Tibial nerve (tissue), 4 donors: ENCODE measurements around the gene OSER1. TPM values are rescaled to one million over a fixed set of nuclear protein-coding genes. Genes with fewer than 3 reads are reported as not detected.
A peak's percentile ranks its signal among the peaks of the same experiment; 100 is the strongest.

Experiments
- DNase-seq, 2 donors: peaks; one replicate each; pipeline ENCODE4 v3.0.0-alpha.2; 2019; ENCODE audit warnings: low spot score in 2 of 2
- H3K27ac ChIP-seq, 4 donors: fragments of 200-600 bp; sonication (generic) in 3 of 4; one replicate each; pipeline ENCODE4 v1.5.1; 2017 to 2019; ENCODE audit warnings: mild to moderate bottlenecking in 1 of 4
- H3K27me3 ChIP-seq, 2 donors: fragments of 200-600 bp; sonication (generic) in 1 of 2; one replicate each; pipeline versions ENCODE4 v1.5.1 to v1.6.0; 2017 to 2019
- H3K36me3 ChIP-seq, 3 donors: fragments of 200-600 bp; sonication (generic); one replicate each; pipeline ENCODE4 v1.5.1; 2018 to 2019
- H3K4me1 ChIP-seq, 4 donors: fragments of 200-600 bp; sonication (generic) in 3 of 4; one replicate each; pipeline ENCODE4 v1.5.1; 2017 to 2019
- H3K4me3 ChIP-seq, 4 donors: fragments of 200-600 bp; sonication (generic) in 3 of 4; one replicate each; pipeline ENCODE4 v1.5.1; 2017 to 2019; ENCODE audit warnings: mild to moderate bottlenecking in 1 of 4, moderate library complexity in 1 of 4
- H3K9me3 ChIP-seq, 4 donors: fragments of 200-600 bp; sonication (generic) in 3 of 4; one replicate each; pipeline ENCODE4 v1.5.1; 2017 to 2019
- EP300 ChIP-seq, 2 donors: sonication (generic); formaldehyde crosslinking; IDR thresholded peaks; one replicate each; pipeline ENCODE4 v1.6.1; 2017; ENCODE audit warnings: antibody characterized with exemption in 2 of 2, mild to moderate bottlenecking in 1 of 2
- POLR2A ChIP-seq, 2 donors: fragments of 450-650 bp; IDR thresholded peaks; one replicate each; pipeline ENCODE4 v1.6.1; 2017; ENCODE audit warnings: antibody characterized with exemption in 2 of 2, mild to moderate bottlenecking in 2 of 2, moderate library complexity in 2 of 2
- WGBS, 2 donors: methylation state at CpG; one replicate each; pipeline ENCODE4 v1.1.5; 2018; 5-methylcytosine and 5-hydroxymethylcytosine counted together
- total RNA-seq, 4 donors: library from RNA; depleted of rRNA; stranded (reverse); fragments of >200 nt; gene quantifications; one replicate each; pipeline ENCODE4 v1.1.0, GENCODE V29; 2016
- TF ChIP-seq, protein P1 (sequence below), 5 experiments: fragments of 200-600 bp in 3 of 5; fragments of 450-650 bp in 2 of 5; sonication (generic) in 3 of 5; IDR thresholded peaks; one replicate each; pipeline ENCODE4 v1.5.1; 2016 to 2019; ENCODE audit warnings: antibody characterized with exemption in 5 of 5, mild to moderate bottlenecking in 3 of 5, moderate library complexity in 2 of 5

OSER1 gene
- 10 to 100 TPM; 31.2 to 47.9 (median 35.3) TPM for total RNA-seq

DNA sequence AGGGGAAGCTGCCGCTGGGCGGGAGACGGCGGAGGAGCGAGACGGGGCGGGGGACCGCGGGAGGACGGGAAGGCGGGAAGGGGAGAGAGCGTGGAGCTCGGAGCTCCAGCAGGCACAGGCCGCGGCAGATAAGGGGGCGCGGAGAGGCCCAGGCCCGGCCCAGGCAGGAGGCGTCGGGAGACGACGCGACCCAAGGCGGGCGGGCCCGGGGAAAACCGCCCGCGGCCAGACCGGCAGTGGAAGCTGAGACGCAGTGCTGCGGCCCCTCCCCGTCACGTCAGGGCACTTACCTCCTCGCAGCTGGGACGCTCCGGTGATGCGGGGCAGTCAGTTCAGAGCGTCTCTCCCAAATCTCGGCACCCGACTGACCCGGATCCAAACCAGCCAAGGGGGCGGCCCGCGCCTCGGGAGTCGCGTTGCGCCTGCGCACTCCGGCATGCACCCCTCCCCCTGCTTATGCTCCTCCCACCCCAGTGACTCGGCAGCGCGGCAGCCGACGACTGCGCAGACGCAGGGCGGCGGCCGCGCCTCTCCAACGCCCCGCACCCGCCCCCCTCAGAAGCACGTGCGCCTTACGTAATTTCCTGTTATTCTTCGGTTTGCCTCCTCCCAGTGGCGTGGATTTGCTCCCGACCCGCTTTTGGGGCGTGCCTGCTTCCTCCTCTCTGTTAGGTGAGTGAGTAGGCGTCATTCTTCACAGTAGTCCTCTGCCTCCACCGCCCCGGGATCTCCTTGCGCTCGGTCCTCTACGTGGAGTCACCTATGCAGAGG, at the start of gene OSER1:
OSER1 (minus strand) TSS at position 366 of the 771 bp plus-strand sequence. CDS start 3,814 bp downstream, outside the sequence.
- TF ChIP-seq, protein P1, sequence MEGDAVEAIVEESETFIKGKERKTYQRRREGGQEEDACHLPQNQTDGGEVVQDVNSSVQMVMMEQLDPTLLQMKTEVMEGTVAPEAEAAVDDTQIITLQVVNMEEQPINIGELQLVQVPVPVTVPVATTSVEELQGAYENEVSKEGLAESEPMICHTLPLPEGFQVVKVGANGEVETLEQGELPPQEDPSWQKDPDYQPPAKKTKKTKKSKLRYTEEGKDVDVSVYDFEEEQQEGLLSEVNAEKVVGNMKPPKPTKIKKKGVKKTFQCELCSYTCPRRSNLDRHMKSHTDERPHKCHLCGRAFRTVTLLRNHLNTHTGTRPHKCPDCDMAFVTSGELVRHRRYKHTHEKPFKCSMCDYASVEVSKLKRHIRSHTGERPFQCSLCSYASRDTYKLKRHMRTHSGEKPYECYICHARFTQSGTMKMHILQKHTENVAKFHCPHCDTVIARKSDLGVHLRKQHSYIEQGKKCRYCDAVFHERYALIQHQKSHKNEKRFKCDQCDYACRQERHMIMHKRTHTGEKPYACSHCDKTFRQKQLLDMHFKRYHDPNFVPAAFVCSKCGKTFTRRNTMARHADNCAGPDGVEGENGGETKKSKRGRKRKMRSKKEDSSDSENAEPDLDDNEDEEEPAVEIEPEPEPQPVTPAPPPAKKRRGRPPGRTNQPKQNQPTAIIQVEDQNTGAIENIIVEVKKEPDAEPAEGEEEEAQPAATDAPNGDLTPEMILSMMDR (IDR thresholded peaks at IDR 0.05) = peak in 2 of 5 experiments; percentile 31 to 43
- TF ChIP-seq POLR2A (IDR thresholded peaks at IDR 0.05) (peak; percentile 62 to 94), EP300 (IDR thresholded peaks at IDR 0.05) (peak; percentile 95 to 100)
- peak within 1 kb of the TSS; percentile 92 to 99 (median 97) for H3K27ac ChIP-seq
- WGBS, 2 donors = 0 to 1% methylated on average over 46 to 67 of the region's 79 CpGs
- H3K4me3 ChIP-seq = peak within 1 kb of the TSS; percentile 87 to 97 (median 92)
- peaks cover 0 to 11% (median 2%) of the 10 kb centered on the region in 3 donors for H3K36me3 ChIP-seq
- peaks cover 0 to 65% (median 24%) of the 10 kb centered on the region in 4 donors for H3K4me1 ChIP-seq
- DNase-seq = peak; percentile 96 to 97
- no peaks in the 10 kb centered on the region for H3K27me3 ChIP-seq
- no peaks in the 10 kb centered on the region for H3K9me3 ChIP-seq

DNA sequence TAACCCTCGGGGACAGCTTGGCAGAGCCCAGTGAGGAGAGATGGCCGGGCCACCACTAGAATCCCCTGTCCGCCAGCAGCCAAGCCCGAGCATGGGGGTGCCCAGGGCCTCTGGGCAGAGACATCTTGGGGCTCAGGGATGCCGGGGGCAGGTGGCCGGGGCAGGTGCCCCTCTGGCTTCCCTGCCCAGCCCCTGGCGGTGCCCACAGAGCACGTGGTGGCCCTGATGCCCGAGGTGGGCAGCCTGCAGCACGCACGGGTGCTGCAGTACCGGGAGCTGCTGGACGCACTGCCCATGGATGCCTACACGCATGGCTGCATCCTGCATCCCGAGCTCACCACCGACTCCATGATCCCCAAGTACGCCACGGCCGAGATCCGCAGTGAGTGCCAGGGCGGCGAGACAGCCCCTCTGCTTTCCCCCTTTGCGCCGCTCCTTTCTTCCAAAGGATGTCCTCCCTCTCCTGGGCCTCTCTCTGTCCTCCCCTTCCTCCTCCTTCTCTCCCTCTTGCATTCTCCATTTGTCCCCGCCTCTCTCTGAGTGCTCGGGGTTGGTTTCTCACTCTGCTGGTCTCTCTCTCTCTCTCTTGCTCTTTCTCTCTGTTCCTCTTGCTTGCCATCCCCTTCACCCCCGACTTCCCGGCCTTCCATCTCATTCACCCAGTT, 47.8 kb upstream of the OSER1 start:
- no peak for TF ChIP-seq EP300 (IDR thresholded peaks at IDR 0.05)
- TF ChIP-seq POLR2A (IDR thresholded peaks at IDR 0.05) = no peak
- TF ChIP-seq, protein P1 (IDR thresholded peaks at IDR 0.05) = no peak

DNA sequence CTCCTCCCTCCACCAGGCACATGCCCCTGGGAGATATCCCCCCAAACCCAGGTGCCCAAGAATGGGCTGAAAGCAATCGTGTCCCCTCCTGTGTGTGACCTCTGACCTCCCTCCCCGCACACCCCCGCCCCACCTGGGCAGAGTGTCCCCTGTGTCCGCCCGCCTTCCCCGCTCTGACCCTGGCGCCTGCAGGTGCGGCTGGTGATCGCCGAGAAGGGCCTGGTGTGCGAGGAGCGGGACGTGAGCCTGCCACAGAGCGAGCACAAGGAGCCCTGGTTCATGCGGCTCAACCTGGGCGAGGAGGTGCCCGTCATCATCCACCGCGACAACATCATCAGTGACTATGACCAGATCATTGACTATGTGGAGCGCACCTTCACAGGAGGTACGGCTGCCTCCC, 46.4 kb upstream of the OSER1 start:
- Histone ChIP-seq H3K9me3 (no peaks in the 10 kb centered on the region), H3K27ac (no peak overlapping the region), H3K4me3 (no peak overlapping the region), H3K36me3 (no peaks in the 10 kb centered on the region), H3K4me1 (no peaks in the 10 kb centered on the region), H3K27me3 (no peaks in the 10 kb centered on the region)
- TF ChIP-seq POLR2A (IDR thresholded peaks at IDR 0.05) (no peak), EP300 (IDR thresholded peaks at IDR 0.05) (no peak)
- TF ChIP-seq, protein P1 (IDR thresholded peaks at IDR 0.05) = no peak
- WGBS, 2 donors = 89% methylated on average over 9 to 21 of the region's 21 CpGs
- no peak for DNase-seq

More for the DNA sequence above, 47.8 kb upstream of the OSER1 start:
- Histone ChIP-seq H3K36me3 (no peaks in the 10 kb centered on the region), H3K9me3 (no peaks in the 10 kb centered on the region), H3K4me3 (no peak overlapping the region), H3K27ac (no peak overlapping the region), H3K27me3 (no peaks in the 10 kb centered on the region), H3K4me1 (no peaks in the 10 kb centered on the region)
- WGBS, 2 donors = 82 to 86% methylated on average over 23 to 24 of the region's 28 CpGs
- no peak for DNase-seq

DNA sequence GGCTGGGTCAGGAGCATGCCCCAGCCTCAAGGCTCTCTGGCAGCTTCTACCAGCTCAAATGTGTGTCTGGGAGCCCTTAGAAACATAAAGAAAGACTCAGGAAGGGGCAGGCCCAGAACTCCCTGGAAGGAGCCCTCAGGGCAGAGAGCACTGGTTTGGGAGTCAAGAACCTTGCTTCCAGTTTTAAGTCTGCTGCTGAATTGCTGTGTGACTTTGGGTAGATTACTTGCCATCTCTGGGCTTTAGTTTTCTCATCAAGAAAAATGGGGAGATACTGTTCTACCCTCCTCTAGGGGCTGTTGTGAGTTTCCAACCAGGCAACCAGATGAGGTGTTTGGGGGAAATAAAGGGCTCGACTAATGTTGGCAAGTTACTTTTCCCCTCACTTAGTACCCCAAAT, 45.4 kb upstream of the OSER1 start:
- H3K4me1 ChIP-seq = no peaks in the 10 kb centered on the region
- no peaks in the 10 kb centered on the region for H3K36me3 ChIP-seq
- no peak overlapping the region for H3K4me3 ChIP-seq
- H3K27ac ChIP-seq = no peak overlapping the region
- H3K9me3 ChIP-seq = no peaks in the 10 kb centered on the region
- H3K27me3 ChIP-seq = no peaks in the 10 kb centered on the region
- TF ChIP-seq, protein P1 (IDR thresholded peaks at IDR 0.05) = no peak
- no peak for TF ChIP-seq POLR2A (IDR thresholded peaks at IDR 0.05)
- TF ChIP-seq EP300 (IDR thresholded peaks at IDR 0.05) = no peak
- WGBS, 2 donors = 100% methylated on average over 1 of the region's 1 CpG
- no peak for DNase-seq

DNA sequence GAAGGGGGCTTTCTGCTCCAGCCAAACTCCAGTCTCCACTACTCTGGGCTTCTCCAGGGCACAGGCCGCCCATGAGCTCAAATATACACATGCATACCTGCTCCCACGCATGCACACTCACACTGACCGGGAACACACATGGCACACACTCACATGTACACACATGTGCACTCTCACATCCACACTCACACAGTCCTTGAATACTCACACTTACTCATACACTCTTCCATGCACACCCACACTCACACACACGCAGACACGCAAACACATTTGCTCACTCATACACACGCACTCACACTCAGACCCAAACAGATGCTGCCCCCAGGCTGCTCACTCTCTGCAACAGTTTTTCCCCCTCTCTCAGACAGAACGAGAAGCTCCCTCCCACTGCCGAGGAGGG, 43.5 kb upstream of the OSER1 start:
- H3K4me1 ChIP-seq = no peaks in the 10 kb centered on the region
- no peaks in the 10 kb centered on the region for H3K9me3 ChIP-seq
- no peak overlapping the region for H3K27ac ChIP-seq
- DNase-seq = no peak
- WGBS, 2 donors = 76 to 78% methylated on average over 8 of the region's 8 CpGs
- H3K27me3 ChIP-seq = peaks cover 0 to 4% of the 10 kb centered on the region in 2 donors
- H3K4me3 ChIP-seq = no peak overlapping the region
- no peaks in the 10 kb centered on the region for H3K36me3 ChIP-seq
- no peak for TF ChIP-seq POLR2A (IDR thresholded peaks at IDR 0.05)
- TF ChIP-seq, protein P1 (IDR thresholded peaks at IDR 0.05) = no peak
- TF ChIP-seq EP300 (IDR thresholded peaks at IDR 0.05) = no peak
